ENCODE data around the gene FADS1.
A peak's percentile ranks its signal among the peaks of the same experiment; 100 is the strongest.

FADS1 gene

GRCh38 chr11:61782299-61782698, 34.5 kb downstream of the FADS1 start:
- Histone ChIP-seq H2AK5ac (ENCODE audit: low read length) (no peak overlapping the region), H3K27me3 (ENCODE audit: insufficient read depth, low read length) (no peaks in the 10 kb centered on the region), H3K36me3 (ENCODE audit: control insufficient read depth in 1 of 2, insufficient read depth in 2 of 2, low read length in 2 of 2) (peaks cover 40 to 47% of the 10 kb centered on the region in 2 experiments), H3K14ac (ENCODE audit: low read length) (no peak overlapping the region), H3K4ac (ENCODE audit: low read depth, low read length) (no peak overlapping the region), H3K79me1 (ENCODE audit: low read length) (no peaks in the 10 kb centered on the region), H4K8ac (ENCODE audit: low read depth, low read length) (no peak overlapping the region), H3K9me3 (ENCODE audit: insufficient read depth, low read depth, low read length) (peaks cover 7% of the 10 kb centered on the region), H3K4me1 (ENCODE audit: control insufficient read depth in 1 of 2, insufficient read depth in 2 of 2, low read length in 2 of 2) (peaks cover 25 to 34% of the 10 kb centered on the region in 2 experiments), H3K4me2 (ENCODE audit: low read length) (no peak overlapping the region), H3K23ac (ENCODE audit: low read length) (no peak overlapping the region), H3K9ac (ENCODE audit: low read length) (no peak overlapping the region), H3K27ac (ENCODE audit: low read depth, low read length) (no peak overlapping the region), H3K4me3 (ENCODE audit: low read depth, low read length) (no peak overlapping the region), H2BK5ac (ENCODE audit: low read depth, low read length, poor library complexity) (no peak overlapping the region), H2BK120ac (ENCODE audit: insufficient read depth, low read length, poor library complexity) (no peak overlapping the region), H2AFZ (ENCODE audit: insufficient read depth, low read length, poor library complexity) (no peak overlapping the region), H4K91ac (ENCODE audit: low read depth, low read length) (no peak overlapping the region), H2BK12ac (ENCODE audit: low read length) (no peak overlapping the region), H3K18ac (ENCODE audit: low read length) (no peak overlapping the region), H3K79me2 (ENCODE audit: control insufficient read depth, insufficient read depth, low read length, poor library complexity) (peaks cover 2% of the 10 kb centered on the region), H4K12ac (ENCODE audit: low read depth, low read length) (no peak overlapping the region)
- no peak for DNase-seq
- no CpG with 5 or more reads among the region's 3 CpGs for WGBS (ENCODE audit: extremely low coverage, insufficient coverage, insufficient read length)

GRCh38 chr11:61781585-61781984, 35.2 kb downstream of the FADS1 start:
- H3K9me3 ChIP-seq (ENCODE audit: insufficient read depth, low read depth, low read length) = peaks cover 7% of the 10 kb centered on the region
- no peak overlapping the region for H3K14ac ChIP-seq (ENCODE audit: low read length)
- no peak overlapping the region for H3K4me2 ChIP-seq (ENCODE audit: low read length)
- no peak overlapping the region for H3K4me3 ChIP-seq (ENCODE audit: low read depth, low read length)
- H3K4ac ChIP-seq (ENCODE audit: low read depth, low read length) = no peak overlapping the region
- no peak overlapping the region for H4K91ac ChIP-seq (ENCODE audit: low read depth, low read length)
- peak overlapping the region; percentile 40 for H2AK5ac ChIP-seq (ENCODE audit: low read length)
- H2BK5ac ChIP-seq (ENCODE audit: low read depth, low read length, poor library complexity) = no peak overlapping the region
- no peak overlapping the region for H2AFZ ChIP-seq (ENCODE audit: insufficient read depth, low read length, poor library complexity)
- peak overlapping the region; percentile 8 for H2BK120ac ChIP-seq (ENCODE audit: insufficient read depth, low read length, poor library complexity)
- H3K23ac ChIP-seq (ENCODE audit: low read length) = no peak overlapping the region
- no CpG with 5 or more reads among the region's 5 CpGs for WGBS (ENCODE audit: extremely low coverage, insufficient coverage, insufficient read length)
- H3K27ac ChIP-seq (ENCODE audit: low read depth, low read length) = no peak overlapping the region
- DNase-seq = no peak
- no peaks in the 10 kb centered on the region for H3K27me3 ChIP-seq (ENCODE audit: insufficient read depth, low read length)
- H3K18ac ChIP-seq (ENCODE audit: low read length) = no peak overlapping the region
- H4K12ac ChIP-seq (ENCODE audit: low read depth, low read length) = no peak overlapping the region
- H3K79me1 ChIP-seq (ENCODE audit: low read length) = no peaks in the 10 kb centered on the region
- H3K4me1 ChIP-seq (ENCODE audit: control insufficient read depth in 1 of 2, insufficient read depth in 2 of 2, low read length in 2 of 2) = peaks cover 25 to 34% of the 10 kb centered on the region in 2 experiments
- H3K36me3 ChIP-seq (ENCODE audit: control insufficient read depth in 1 of 2, insufficient read depth in 2 of 2, low read length in 2 of 2) = peaks cover 38 to 40% of the 10 kb centered on the region in 2 experiments
- H4K8ac ChIP-seq (ENCODE audit: low read depth, low read length) = no peak overlapping the region
- no peak overlapping the region for H2BK12ac ChIP-seq (ENCODE audit: low read length)
- H3K79me2 ChIP-seq (ENCODE audit: control insufficient read depth, insufficient read depth, low read length, poor library complexity) = peaks cover 2% of the 10 kb centered on the region
- no peak overlapping the region for H3K9ac ChIP-seq (ENCODE audit: low read length)

DNA sequence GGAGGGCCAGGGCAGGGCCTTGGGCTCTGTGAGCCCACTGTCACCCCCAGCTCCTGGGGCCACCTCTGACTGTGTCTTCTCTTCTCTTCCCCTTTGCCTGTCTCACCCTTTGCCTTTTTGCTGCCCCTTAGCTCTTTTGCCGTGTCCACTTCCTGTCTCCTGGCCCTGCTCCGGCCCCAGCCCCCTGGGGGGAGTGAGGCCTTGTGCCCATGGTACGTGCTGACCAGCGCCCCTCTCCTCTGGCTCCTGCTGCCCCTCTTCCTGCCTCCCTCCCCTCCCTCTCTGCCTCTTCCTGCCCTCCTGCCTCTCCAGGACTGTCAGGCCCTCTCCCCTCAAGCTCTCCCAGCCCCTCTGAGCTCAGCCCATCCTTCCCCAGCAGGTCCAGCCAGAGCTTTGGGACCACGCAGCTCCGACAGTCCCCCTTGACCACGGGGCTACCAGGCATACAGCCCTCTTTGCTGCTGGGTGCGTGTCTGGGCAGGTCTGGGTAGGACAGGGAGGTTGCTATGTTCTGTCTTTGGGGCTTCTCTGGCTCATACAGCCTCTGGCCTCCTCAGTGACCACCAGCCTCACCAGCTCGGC, 36.1 kb downstream of the FADS1 start:
- peak overlapping the region; percentile 4 for H3K14ac ChIP-seq (ENCODE audit: low read length)
- no peak overlapping the region for H3K23ac ChIP-seq (ENCODE audit: low read length)
- H3K36me3 ChIP-seq (ENCODE audit: control insufficient read depth in 1 of 2, insufficient read depth in 2 of 2, low read length in 2 of 2) = peaks cover 29 to 30% of the 10 kb centered on the region in 2 experiments
- peak overlapping the region; percentile 10 for H4K8ac ChIP-seq (ENCODE audit: low read depth, low read length)
- H2BK120ac ChIP-seq (ENCODE audit: insufficient read depth, low read length, poor library complexity) = no peak overlapping the region
- H3K79me1 ChIP-seq (ENCODE audit: low read length) = no peaks in the 10 kb centered on the region
- no peak overlapping the region for H3K27ac ChIP-seq (ENCODE audit: low read depth, low read length)
- no peak overlapping the region for H3K18ac ChIP-seq (ENCODE audit: low read length)
- DNase-seq = no peak
- peak overlapping the region; percentile 0 for H2AK5ac ChIP-seq (ENCODE audit: low read length)
- no peak overlapping the region for H3K9ac ChIP-seq (ENCODE audit: low read length)
- peaks cover 2% of the 10 kb centered on the region for H3K79me2 ChIP-seq (ENCODE audit: control insufficient read depth, insufficient read depth, low read length, poor library complexity)
- H2BK12ac ChIP-seq (ENCODE audit: low read length) = peak overlapping the region; percentile 10
- no peak overlapping the region for H4K12ac ChIP-seq (ENCODE audit: low read depth, low read length)
- no peak overlapping the region for H3K4me3 ChIP-seq (ENCODE audit: low read depth, low read length)
- H2BK5ac ChIP-seq (ENCODE audit: low read depth, low read length, poor library complexity) = no peak overlapping the region
- peak overlapping the region; percentile 17 for H4K91ac ChIP-seq (ENCODE audit: low read depth, low read length)
- no peaks in the 10 kb centered on the region for H3K27me3 ChIP-seq (ENCODE audit: insufficient read depth, low read length)
- H3K4me1 ChIP-seq (ENCODE audit: control insufficient read depth in 1 of 2, insufficient read depth in 2 of 2, low read length in 2 of 2) = peaks cover 25 to 34% of the 10 kb centered on the region in 2 experiments
- H2AFZ ChIP-seq (ENCODE audit: insufficient read depth, low read length, poor library complexity) = peak overlapping the region; percentile 1
- H3K9me3 ChIP-seq (ENCODE audit: insufficient read depth, low read depth, low read length) = peaks cover 7% of the 10 kb centered on the region
- no peak overlapping the region for H3K4me2 ChIP-seq (ENCODE audit: low read length)
- no CpG with 5 or more reads among the region's 9 CpGs for WGBS (ENCODE audit: extremely low coverage, insufficient coverage, insufficient read length)
- H3K4ac ChIP-seq (ENCODE audit: low read depth, low read length) = peak overlapping the region; percentile 0

- H3K23ac ChIP-seq (ENCODE audit: low read length) = no peak overlapping the region
- peak overlapping the region; percentile 7 for H3K14ac ChIP-seq (ENCODE audit: low read length)
- WGBS (ENCODE audit: extremely low coverage, insufficient coverage, insufficient read length) = no CpG with 5 or more reads among the region's 14 CpGs
These were observed 36.9 kb downstream of the FADS1 start for GRCh38 chr11:61779666-61780525.

More at GRCh38 chr11:61779666-61780525, 36.9 kb downstream of the FADS1 start:
- no peaks in the 10 kb centered on the region for H3K79me1 ChIP-seq (ENCODE audit: low read length)
- no peak overlapping the region for H3K18ac ChIP-seq (ENCODE audit: low read length)
- no peak overlapping the region for H4K8ac ChIP-seq (ENCODE audit: low read depth, low read length)
- H3K27ac ChIP-seq (ENCODE audit: low read depth, low read length) = no peak overlapping the region
- H3K4me2 ChIP-seq (ENCODE audit: low read length) = no peak overlapping the region
- peak overlapping the region; percentile 27 for H2AK5ac ChIP-seq (ENCODE audit: low read length)
- H2AFZ ChIP-seq (ENCODE audit: insufficient read depth, low read length, poor library complexity) = no peak overlapping the region
- H2BK5ac ChIP-seq (ENCODE audit: low read depth, low read length, poor library complexity) = no peak overlapping the region
- H3K9ac ChIP-seq (ENCODE audit: low read length) = no peak overlapping the region
- H2BK12ac ChIP-seq (ENCODE audit: low read length) = peak overlapping the region; percentile 10
- no peak overlapping the region for H4K12ac ChIP-seq (ENCODE audit: low read depth, low read length)
- peaks cover 25 to 34% of the 10 kb centered on the region in 2 experiments for H3K4me1 ChIP-seq (ENCODE audit: control insufficient read depth in 1 of 2, insufficient read depth in 2 of 2, low read length in 2 of 2)
- H2BK120ac ChIP-seq (ENCODE audit: insufficient read depth, low read length, poor library complexity) = no peak overlapping the region
- no peaks in the 10 kb centered on the region for H3K27me3 ChIP-seq (ENCODE audit: insufficient read depth, low read length)
- H4K91ac ChIP-seq (ENCODE audit: low read depth, low read length) = peak overlapping the region; percentile 17
- H3K4ac ChIP-seq (ENCODE audit: low read depth, low read length) = no peak overlapping the region
- peaks cover 2% of the 10 kb centered on the region for H3K79me2 ChIP-seq (ENCODE audit: control insufficient read depth, insufficient read depth, low read length, poor library complexity)
- H3K9me3 ChIP-seq (ENCODE audit: insufficient read depth, low read depth, low read length) = peaks cover 5% of the 10 kb centered on the region
- no peak overlapping the region for H3K4me3 ChIP-seq (ENCODE audit: low read depth, low read length)
- peaks cover 21 to 23% of the 10 kb centered on the region in 2 experiments for H3K36me3 ChIP-seq (ENCODE audit: control insufficient read depth in 1 of 2, insufficient read depth in 2 of 2, low read length in 2 of 2)
- DNase-seq = no peak
